NCI-H2227 (cell line): ENCODE measurements around the gene PARP9.

ENCODE experiments used
- DNase-seq: peaks from one replicate; lab custom pipeline; 2025; ENCODE audit not compliant: unreplicated experiment; lab: John Stamatoyannopoulos, UW

The PARP9 gene

DNA sequence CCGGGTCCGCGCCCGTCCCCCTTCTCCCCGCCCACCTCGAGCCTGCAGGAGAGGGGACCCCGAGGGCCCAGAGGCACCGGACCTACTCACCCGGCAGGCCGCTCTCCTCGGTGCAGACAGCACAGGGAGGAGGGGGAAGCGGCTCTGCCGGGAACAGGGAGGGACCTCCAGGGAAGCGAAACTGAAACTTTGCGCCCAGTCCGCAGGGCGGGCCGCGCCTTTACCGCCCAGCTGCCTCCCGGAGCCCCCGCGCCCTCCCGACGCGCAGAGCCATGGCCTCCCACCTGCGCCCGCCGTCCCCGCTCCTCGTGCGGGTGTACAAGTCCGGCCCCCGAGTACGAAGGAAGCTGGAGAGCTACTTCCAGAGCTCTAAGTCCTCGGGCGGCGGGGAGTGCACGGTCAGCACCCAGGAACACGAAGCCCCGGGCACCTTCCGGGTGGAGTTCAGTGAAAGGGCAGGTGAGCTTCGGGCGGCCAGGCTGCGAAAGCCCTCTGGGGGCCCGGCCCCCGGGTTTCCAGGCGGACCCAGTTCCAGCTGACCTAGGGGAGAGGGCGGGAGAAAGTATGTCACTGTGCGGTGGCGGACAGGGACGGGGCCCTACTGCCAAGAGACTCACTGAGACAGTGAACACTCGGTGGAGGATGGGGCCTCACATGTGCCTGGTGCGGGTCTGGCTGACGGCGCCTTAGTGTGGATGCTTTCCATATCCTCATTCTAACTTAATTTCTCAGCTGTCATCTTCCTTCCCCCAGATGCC is at the start of gene PARP9, which contains the start of gene DTX3L:
PARP9 (minus strand) TSS at position 146 of the 758 bp plus-strand sequence. CDS start 4,680 bp downstream, outside the sequence.
DTX3L (plus strand) TSS at position 184 of the 758 bp plus-strand sequence; CDS start at position 273, 89 bp downstream.
- DNase-seq, result peak; percentile 65

DNA sequence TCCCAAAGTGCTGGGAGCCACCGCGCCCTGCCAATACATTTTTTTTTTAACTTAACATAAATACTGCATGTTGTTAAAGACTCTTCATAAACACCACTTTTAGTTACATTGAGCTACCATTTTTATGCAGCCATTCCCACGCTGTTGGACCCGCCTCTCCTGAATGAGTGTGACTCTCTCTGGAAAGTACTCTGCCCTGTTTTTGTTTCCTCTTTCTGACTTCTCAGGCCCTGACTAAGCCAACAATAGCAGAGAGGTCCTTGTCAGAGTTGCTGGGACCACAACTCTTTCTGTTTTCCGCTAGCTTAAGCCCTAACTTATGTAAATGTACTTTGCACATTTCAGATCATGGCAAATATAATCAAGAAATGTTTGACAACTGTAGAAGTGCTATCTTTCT is 48.6 kb upstream of the PARP9 start:
- no peak for DNase-seq

DNA sequence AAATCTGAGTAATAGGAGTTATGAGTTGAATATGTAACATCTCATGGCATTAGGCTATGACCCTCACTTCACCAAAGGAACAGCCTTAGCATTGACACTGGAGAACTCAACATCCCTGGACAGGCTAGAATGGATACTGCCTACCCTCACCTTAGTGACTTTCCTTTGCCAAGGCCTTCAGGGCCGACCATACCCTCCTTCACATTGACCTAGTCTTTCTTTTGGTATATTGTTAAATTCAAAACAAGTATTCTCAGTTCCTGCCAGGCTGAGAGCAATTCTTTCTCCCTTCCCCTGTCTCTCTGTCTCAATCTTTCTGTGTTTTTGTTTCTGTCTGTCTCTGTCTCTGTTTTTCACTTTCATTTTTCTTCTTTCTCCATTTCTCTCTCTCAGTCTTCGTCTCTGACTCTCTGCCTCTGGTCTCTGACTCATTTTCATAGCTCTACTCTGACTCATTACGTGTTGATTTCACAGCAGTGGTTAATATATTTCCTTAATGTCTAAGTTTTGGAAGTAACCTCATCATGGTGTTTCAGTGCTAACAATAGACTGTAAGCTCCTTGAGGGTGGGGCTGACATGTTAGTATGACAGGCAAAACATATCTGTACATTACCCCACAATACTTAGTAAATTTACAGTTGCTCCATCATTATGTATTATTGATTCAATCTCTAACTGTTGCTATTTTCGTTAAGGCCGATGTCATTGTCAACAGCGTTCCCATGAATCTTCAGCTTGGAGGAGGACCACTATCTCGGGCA is 45.9 kb upstream of the PARP9 start:
- DNase-seq, result no peak

DNA sequence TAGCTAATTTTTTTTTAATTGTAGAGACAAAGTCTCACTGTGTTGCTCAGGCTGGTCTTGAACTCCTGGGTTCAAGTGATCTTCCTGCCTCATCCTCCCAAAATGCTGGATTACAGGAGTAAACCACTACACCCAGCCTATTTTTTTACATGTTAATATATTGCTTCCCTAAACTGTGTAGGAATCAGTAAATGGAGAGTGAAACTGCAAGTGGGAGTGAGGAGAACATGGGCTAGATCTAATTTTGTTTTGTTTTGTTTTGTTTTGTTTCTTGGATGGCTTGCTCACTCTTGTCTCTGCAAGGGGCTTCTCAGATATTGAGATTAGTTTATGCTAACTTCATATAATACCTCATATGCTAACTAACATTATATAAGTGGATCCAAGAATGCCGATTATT is 44.8 kb upstream of the PARP9 start:
- DNase-seq, result no peak

DNA sequence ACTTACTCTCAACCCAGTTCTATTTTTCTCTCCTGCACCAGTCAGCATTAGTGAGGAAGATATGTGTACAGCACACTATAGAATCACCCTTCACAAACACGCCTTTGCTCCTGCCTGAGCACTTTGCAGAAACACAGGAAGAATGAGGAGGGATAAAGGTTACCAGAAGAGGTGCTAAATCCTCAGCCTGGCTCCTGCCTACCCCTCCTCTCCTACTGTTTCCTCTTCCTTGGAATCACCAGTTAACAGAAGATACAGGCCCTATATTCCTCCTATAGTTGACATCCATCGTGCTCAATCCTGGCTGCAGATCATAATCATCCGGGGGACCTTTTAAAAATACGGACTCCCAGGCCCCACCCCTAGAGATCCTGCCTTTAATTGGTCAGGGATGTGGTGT is 42.2 kb upstream of the PARP9 start:
- no peak for DNase-seq

DNA sequence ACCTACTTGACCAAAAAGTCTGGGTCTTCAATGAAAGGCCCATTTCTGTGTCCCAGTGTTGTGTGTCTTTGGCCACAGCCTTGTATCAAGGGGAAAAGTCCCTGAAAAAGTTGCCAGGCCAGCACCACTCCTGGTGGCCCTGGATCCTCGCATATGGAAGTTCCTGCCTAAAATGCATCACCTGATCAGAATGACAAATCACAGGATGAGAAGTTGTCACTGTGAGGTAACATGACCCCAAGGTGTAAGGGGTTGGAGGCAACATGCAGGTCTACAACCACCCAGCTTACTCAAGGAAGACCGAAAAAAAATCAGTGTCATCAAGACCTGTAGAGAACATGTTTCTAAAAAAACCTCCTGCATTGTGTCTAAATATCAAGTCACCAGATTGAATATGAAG is 39.0 kb upstream of the PARP9 start:
- no peak for DNase-seq

DNA sequence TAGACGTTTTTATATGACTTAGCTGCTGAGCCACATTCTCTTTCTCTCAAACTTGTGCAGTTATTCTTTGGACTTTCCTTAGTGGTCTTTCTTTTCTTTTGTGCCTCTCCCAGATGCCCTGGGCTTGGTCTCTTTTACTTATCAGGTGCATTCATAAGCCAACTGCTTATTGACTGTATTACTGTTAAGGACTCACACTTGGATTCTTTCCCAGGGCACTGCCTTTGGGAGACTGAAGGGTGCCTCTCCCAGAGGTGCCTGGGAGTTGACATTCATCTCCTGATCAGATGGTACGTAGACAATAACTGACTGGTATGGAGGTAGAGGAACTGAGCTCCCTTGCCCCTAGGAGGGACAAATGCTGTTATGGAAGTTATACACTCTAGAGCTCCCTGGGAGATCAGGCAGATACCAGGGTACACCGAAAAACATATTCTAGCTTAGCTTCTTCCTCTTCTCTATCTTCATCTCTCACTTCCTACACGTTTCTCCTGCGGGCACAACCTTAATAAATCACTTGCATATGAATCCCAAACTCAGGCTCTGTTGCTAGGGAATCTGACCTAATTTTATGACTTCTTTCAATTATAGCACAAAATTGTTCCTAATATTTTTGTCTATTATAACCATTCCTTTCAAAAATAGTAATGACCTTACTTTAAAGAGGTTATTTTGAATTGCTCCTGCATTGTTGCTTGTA is 38.1 kb upstream of the PARP9 start:
- DNase-seq, result no peak

DNA sequence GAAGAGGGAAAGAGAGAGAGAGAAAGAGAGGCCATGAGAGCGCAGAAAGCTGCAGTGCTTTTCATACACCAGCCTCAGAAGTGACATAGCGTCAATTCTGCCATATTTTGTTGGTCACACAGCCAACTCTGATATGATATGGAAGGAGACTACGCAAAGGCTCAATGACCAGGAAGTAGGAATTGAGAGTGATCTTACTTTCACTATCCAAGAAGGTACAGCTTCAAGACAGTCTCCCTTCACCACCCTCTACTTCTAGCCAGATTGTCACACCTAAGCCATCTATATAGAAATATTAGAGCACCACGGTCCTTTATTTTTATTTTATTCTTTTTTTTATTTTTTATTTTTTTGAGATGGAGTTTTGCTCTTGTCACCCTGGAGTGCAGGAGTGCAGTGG is 34.5 kb upstream of the PARP9 start:
- DNase-seq, result no peak

DNA sequence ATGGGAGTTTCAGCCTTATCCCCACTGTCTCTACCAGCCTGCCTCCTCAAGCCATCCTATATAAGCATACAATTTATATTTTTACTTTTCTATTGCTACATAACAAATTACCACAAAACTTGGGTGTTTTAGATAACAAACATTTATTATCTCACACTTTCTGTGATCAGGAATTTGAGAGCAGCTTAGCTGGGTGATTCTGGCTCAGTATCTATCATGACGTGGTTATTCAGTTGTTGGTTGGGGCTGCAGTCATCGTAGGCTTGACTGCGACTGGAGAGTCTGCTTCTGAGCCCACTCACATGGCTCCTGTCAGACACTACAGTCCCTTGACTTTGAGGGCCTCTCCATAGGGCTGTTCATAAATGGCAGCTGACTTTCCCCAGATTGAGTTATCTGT is 34.1 kb upstream of the PARP9 start:
- no peak for DNase-seq

DNA sequence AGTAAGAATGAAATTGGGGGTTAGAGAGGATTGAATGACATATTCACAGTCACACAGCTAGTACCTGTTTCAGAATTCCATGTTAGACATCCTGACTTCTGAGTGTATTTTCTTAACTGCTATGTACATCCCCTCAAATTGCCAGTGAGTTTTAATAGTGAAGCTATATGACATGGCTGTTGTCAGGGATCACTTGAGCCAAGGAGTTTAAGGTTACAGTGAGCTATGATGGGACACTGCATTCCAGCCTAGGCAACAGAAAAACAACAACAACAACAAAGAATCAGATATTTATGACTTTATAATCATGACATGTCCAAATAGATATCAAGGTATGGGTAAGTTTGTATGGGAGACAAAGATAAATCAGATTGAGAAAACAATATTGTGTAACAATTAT is 29.9 kb upstream of the PARP9 start:
- no peak for DNase-seq

DNA sequence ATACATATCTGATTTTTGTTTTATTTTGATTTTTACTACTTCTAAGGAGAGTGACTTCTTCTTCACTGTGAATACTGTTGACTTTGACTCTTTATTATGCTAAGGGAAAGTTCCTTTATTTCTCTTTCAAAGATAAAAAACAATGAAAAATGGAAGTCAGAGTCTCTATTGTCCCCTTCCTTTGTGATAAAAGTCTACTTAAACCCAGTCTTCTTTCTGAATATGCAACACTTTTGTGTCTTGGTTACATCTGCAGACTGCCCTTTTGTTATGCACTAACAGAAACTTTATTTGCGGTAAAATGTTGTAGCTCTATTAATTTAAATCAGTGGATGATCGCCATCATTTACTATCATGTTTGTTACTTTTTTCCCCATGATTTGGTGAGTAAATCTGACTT is 26.5 kb upstream of the PARP9 start:
- no peak for DNase-seq

DNA sequence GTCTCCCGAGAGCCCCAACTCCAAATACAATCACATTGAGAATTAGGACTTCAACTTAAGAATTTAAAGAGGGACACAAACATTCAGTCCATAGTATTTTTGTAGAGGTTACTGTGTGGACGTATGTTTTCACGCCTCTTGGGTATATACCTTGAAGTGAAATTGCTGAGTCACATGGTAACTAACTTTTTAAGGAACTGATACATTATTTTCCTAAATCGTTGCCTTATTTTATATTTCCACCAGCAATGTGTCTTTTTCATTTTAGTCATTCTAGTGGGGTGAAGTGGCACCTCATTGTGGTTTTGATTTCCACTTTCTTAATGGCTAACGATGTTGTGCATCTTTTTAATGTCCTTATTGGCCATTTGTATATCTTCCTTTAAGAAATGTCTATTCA is 25.2 kb upstream of the PARP9 start:
- no peak for DNase-seq

DNA sequence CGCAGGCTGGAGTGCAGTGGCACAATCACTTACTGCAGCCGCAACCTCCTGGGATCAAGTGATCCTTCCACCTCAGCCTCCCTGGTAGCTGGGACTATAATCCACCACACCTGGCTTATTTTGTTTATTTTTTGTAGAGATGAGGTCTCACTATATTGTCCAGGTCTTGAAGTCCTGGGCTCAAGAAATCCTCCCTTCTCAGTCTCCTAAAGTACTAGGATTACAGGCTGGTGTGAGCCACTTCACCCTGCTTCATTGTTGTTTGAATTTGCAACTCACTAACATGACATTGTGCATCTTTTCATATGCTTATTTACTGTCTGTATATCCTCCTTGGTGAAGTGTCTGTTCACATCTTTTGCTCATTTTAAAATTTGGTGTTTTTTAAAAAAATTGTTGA is 23.5 kb upstream of the PARP9 start:
- DNase-seq, result no peak

DNA sequence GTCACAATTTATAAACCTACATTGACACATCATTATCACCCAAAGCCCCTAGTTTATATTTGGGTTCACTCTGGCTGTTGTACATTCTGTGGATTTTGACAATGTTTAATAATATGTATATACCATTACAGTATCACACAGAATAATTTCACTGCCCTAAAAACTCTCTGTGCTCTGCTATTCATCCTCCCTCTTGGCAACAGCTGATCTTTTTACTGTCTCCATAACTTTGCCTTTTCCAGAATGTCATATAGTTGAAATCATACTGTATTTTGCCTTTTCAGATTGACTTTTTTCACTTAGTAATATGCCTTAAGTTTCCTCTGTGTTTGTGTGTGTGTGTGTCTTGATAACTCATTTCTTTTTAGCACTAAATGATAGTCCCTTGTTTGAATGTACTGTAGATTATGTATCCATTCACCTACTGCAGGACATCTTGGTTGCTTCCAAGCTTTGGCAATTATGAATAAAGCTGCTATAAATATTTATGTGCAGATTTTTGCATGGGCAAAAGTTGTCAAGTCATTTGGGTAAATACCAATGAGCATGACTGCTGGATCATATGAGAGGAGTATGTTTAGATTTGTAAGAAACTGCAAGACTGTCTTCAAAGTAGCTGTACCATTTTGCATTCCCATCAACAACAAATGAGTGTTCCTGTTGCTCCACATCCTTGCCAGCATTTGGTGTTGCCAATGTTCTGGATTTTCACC is 22.8 kb upstream of the PARP9 start:
- no peak for DNase-seq

DNA sequence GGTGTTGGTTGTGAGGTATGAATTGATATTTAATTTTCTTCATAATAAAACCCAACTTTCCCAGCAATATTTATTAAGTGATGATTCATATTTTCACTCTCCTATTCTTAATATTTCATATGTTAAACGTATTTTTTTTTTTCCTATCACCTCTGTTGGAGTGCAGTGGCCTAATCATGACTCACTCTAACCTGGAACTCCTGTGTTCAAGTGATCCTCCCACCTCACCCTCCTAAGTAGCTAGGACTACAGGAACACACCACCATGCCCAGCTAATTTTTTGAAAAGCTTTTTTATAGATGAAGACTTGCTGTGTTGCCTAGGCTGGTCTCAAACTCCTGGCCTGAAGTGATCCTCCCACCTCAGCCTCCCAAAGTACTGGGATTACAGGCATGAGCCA is 22.0 kb upstream of the PARP9 start:
- DNase-seq, result no peak

DNA sequence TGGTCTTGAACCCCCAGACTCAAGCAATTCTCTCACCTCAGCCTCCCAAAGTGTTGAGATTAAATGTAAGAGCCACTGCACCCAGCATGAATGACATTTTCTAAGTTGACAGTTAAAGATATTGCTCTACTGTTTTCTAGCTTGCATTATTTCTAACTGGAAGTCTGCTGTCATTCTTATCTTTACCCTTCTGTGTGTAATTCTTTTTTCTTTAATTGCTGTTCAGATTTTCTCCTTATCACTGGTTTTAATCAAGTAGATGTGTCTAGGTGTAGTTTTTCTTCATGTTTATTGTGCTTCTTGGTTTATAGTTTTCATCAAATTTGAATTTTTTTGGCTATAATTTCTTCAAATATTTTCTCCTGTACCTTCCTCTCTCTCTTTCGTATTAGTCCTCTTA is 18.3 kb upstream of the PARP9 start:
- no peak for DNase-seq

DNA sequence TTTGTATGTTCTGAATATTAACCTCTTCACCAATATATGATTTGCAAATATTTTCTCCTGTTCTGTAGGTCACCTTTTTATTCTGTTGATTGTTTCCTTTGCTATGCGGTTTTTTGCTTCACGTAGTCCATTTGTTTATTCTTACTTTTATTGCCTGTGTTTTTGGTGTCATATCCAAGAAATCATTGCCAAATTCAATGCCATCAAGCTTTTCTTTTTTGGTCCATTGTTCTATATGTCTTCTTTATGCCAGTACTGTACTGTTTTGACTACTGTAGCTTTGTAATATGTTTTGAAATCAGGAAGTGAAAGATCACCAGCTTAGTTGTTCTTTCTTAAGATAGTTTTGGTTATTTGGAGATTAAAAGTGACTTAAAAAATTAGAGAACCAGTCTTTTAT is 17.5 kb upstream of the PARP9 start:
- no peak for DNase-seq

DNA sequence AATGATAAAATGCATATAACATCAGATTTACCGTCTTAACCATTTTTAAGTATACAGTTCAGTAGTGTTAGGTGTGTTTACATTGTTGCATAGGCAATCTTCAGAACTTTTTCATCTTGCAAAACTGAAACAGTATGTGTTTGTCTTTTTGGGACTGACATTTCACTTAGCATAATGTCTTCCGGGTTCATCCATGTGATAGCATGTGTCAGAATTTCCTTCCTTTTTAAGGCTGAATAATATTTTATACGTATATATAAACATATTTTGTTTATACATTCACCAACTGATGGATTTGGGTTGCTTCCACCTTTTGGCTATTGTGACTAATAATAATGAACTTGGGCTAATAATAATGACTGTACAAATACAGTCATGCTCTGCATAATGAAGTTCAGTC is 16.4 kb upstream of the PARP9 start:
- DNase-seq, result no peak

DNA sequence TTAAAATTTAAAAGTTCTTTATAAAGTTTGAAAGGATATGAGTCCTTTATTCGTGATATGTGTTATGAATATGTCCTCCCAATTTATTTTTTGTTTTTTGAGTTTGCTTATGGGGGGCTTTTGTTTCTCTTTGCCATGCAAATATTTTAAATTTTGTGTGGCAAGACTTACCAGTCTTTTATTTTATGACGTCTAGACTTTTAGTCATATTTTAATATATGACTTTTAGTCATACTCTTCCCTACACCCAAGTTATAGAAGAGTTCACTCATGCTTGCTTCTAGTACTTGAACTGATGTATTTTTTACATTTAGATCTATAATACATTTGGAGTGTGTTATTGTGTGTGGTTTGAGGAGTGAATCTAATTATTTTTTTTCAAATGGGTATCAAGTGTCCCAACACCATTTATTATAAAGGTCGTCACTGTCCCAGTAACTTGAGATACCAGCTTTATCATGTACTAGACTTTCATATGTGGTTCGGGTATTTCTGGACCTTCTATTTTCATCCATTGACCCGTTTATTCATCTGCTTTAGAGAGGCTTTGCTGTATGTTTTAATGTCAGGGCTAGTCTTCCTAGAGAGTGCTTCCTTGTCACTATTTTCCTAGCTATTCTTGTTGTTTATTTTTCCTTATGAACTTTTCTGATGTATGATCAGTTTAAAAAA is 14.1 kb upstream of the PARP9 start:
- DNase-seq, result no peak

DNA sequence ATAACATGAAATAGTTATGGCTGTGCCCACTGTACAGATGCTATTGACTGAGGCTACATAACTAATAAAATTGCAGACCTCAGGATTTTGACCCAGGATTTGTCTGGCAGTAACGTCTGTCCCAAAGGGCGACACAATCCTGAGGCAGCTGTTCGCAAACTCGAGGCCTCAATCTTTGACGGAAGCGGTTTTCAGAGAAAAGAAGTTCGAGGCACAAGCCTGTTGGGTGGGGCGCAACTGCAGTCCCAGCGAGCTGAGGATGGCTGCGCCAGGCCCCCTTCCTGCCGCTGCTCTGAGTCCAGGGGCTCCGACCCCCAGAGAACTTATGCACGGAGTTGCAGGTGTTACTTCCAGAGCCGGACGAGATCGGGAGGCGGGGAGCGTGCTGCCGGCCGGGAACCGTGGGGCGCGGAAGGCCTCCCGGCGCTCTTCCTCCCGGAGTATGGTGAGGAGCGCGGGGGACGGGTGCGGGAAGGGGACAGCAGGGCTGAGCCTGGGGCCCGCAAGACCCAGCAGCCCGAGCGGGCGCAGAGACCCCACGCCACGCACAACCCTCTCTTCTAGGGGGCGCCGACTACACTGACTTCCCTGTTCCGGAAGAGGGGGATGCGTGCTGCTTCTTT is 13.4 kb upstream of the PARP9 start, which contains the start of gene PARP15:
PARP15 (plus strand) TSS at position 242 of the 623 bp plus-strand sequence; CDS start at position 260, 18 bp downstream.
- DNase-seq, result no peak
